ENCODE results near the gene DYNC2H1.
A peak's percentile ranks its signal among the peaks of the same experiment; 100 is the strongest.

DYNC2H1 gene

GRCh38 chr11:103325686-103326069 is 216.5 kb downstream of the DYNC2H1 start:
- Histone ChIP-seq H3K4me1 (ENCODE audit: control insufficient read depth, insufficient read depth, low read length) (peaks cover 4% of the 10 kb centered on the region), H3K9me3 (ENCODE audit: control insufficient read depth, insufficient read depth, low read length) (no peaks in the 10 kb centered on the region), H3K36me3 (ENCODE audit: control insufficient read depth, insufficient read depth, low read length) (peaks cover 4% of the 10 kb centered on the region; the same call in 1 of the 2 replicates), H3K27ac (ENCODE audit: low read length) (no peak overlapping the region), H3K27me3 (ENCODE audit: control insufficient read depth, insufficient read depth, low read length) (no peaks in the 10 kb centered on the region), H3K4me3 (ENCODE audit: low read length) (no peak overlapping the region)
- no peak for DNase-seq (ENCODE audit: low read depth, low spot score)
- WGBS (ENCODE audit: insufficient coverage, insufficient read length) = no CpG with 5 or more reads among the region's 7 CpGs

DNA sequence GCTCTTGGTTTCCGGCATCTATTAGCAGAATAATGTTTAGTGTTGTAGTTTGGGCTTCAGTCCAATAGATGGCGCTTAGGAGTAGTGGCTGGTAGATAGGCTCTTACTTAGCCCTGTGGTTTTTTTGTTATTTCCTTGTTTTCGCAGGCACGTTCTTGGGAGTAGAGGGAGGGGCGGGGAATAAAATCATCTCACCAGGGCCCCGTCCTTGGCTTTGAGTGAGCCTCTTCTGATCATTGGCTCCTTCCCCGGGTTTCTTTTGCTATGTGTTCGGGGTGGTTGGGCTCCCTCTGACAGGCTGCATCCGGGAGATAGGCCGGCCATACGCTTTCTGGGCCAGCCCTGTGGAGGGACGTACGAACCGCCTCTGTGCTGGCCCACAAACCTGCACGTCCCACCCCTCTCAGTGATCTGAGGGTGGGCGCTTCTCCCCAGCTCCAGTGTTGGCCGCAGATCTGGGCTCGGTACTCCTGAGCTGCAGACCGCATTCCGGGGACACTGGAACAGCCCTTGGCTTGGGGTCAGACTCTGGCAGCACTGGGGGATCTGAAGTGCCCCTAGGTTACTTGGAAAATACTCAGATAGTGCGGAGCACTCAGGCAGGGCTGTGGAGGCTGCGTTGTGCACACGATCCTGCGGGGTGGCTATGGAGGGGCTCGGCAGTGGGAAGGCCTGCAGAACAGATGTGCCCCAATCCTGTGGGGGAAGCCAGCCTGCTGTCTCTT is 217.0 kb downstream of the DYNC2H1 start:
- Histone ChIP-seq H3K27ac (ENCODE audit: low read length) (no peak overlapping the region), H3K27me3 (ENCODE audit: control insufficient read depth, insufficient read depth, low read length) (no peaks in the 10 kb centered on the region)

GRCh38 chr11:103327721-103328120 is 218.5 kb downstream of the DYNC2H1 start:
- Histone ChIP-seq H3K36me3 (ENCODE audit: control insufficient read depth, insufficient read depth, low read length) (peaks cover 4% of the 10 kb centered on the region; the same call in 1 of the 2 replicates), H3K4me1 (ENCODE audit: control insufficient read depth, insufficient read depth, low read length) (peaks cover 4% of the 10 kb centered on the region), H3K4me3 (ENCODE audit: low read length) (no peak overlapping the region), H3K9me3 (ENCODE audit: control insufficient read depth, insufficient read depth, low read length) (no peaks in the 10 kb centered on the region), H3K27ac (ENCODE audit: low read length) (no peak overlapping the region), H3K27me3 (ENCODE audit: control insufficient read depth, insufficient read depth, low read length) (no peaks in the 10 kb centered on the region)
- 100% methylated on average over 2 of the region's 5 CpGs for whole genome bisulfite sequencing (ENCODE audit: insufficient coverage, insufficient read length)
- DNase-seq (ENCODE audit: low read depth, low spot score) = no peak

More for the DNA sequence above, 217.0 kb downstream of the DYNC2H1 start:
- WGBS (ENCODE audit: insufficient coverage, insufficient read length) = no CpG with 5 or more reads among the region's 25 CpGs
- H3K9me3 ChIP-seq (ENCODE audit: control insufficient read depth, insufficient read depth, low read length) = no peaks in the 10 kb centered on the region
- H3K4me3 ChIP-seq (ENCODE audit: low read length) = no peak overlapping the region
- peak; percentile 60 for DNase-seq (ENCODE audit: low read depth, low spot score)
- H3K36me3 ChIP-seq (ENCODE audit: control insufficient read depth, insufficient read depth, low read length) = peaks cover 4% of the 10 kb centered on the region; the same call in 1 of the 2 replicates
- H3K4me1 ChIP-seq (ENCODE audit: control insufficient read depth, insufficient read depth, low read length) = peaks cover 4% of the 10 kb centered on the region

DNA sequence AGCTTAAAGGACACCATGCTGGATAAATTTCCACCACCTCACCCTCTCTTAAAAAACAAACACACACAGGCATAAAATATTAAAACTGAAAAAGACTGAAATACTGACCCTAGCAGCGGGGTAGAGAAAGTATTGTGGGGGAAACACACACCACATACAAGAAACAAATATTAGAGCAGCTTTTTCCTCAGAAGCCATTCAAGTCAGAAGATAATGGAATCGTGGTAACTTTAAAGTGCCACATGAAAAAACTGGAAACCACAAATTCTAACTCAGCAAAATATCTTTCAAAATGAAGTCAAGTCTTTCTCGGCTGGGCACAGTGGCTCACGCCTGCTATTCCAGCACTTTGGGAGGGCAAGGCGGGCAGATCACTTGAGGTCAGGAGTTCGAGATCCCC is 223.2 kb downstream of the DYNC2H1 start:
- no peak for DNase-seq (ENCODE audit: low read depth, low spot score)
- H3K36me3 ChIP-seq (ENCODE audit: control insufficient read depth, insufficient read depth, low read length) = no peaks in the 10 kb centered on the region
- no peaks in the 10 kb centered on the region for H3K27me3 ChIP-seq (ENCODE audit: control insufficient read depth, insufficient read depth, low read length)
- H3K4me3 ChIP-seq (ENCODE audit: low read length) = no peak overlapping the region
- no peaks in the 10 kb centered on the region for H3K9me3 ChIP-seq (ENCODE audit: control insufficient read depth, insufficient read depth, low read length)
- H3K27ac ChIP-seq (ENCODE audit: low read length) = no peak overlapping the region
- H3K4me1 ChIP-seq (ENCODE audit: control insufficient read depth, insufficient read depth, low read length) = no peaks in the 10 kb centered on the region
- WGBS (ENCODE audit: insufficient coverage, insufficient read length) = no CpG with 5 or more reads among the region's 6 CpGs

- Histone ChIP-seq H3K36me3 (ENCODE audit: control insufficient read depth, insufficient read depth, low read length) (no peaks in the 10 kb centered on the region), H3K27me3 (ENCODE audit: control insufficient read depth, insufficient read depth, low read length) (no peaks in the 10 kb centered on the region), H3K4me3 (ENCODE audit: low read length) (no peak overlapping the region), H3K4me1 (ENCODE audit: control insufficient read depth, insufficient read depth, low read length) (no peaks in the 10 kb centered on the region), H3K27ac (ENCODE audit: low read length) (no peak overlapping the region), H3K9me3 (ENCODE audit: control insufficient read depth, insufficient read depth, low read length) (no peaks in the 10 kb centered on the region)
- DNase-seq (ENCODE audit: low read depth, low spot score) = no peak
- WGBS (ENCODE audit: insufficient coverage, insufficient read length) = no CpG with 5 or more reads among the region's 2 CpGs
Measured at GRCh38 chr11:103338621-103339484, 229.6 kb downstream of the DYNC2H1 start.

- Histone ChIP-seq H3K36me3 (ENCODE audit: control insufficient read depth, insufficient read depth, low read length) (no peaks in the 10 kb centered on the region), H3K4me1 (ENCODE audit: control insufficient read depth, insufficient read depth, low read length) (no peaks in the 10 kb centered on the region), H3K27me3 (ENCODE audit: control insufficient read depth, insufficient read depth, low read length) (no peaks in the 10 kb centered on the region), H3K27ac (ENCODE audit: low read length) (no peak overlapping the region), H3K9me3 (ENCODE audit: control insufficient read depth, insufficient read depth, low read length) (no peaks in the 10 kb centered on the region), H3K4me3 (ENCODE audit: low read length) (no peak overlapping the region)
- no peak for DNase-seq (ENCODE audit: low read depth, low spot score)
- no CpG with 5 or more reads among the region's 6 CpGs for WGBS (ENCODE audit: insufficient coverage, insufficient read length)
Measured at GRCh38 chr11:103339485-103339857, 230.2 kb downstream of the DYNC2H1 start.

DNA sequence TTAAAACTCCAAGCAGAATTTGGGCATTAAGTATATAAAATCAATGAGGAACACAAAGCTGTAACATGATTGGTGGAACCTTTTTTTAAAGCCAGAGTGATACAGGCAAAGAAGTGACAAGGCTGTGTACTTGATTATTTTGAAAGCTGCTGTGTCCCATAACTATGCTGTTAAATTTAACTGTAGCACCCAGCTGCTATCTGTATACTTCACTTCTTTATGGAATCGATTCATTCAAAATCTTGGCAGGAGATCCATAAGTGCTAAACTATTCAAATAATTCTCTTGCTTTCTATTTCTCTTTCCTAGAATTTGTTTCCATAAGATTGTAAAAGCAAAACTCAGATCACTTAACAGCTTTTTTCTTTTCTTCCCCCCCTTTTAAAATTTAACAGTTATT is 231.7 kb downstream of the DYNC2H1 start:
- WGBS (ENCODE audit: insufficient coverage, insufficient read length) = no CpG with 5 or more reads among the region's 1 CpG
- no peak overlapping the region for H3K4me3 ChIP-seq (ENCODE audit: low read length)

GRCh38 chr11:103344886-103345285 is 235.7 kb downstream of the DYNC2H1 start:
- H3K27ac ChIP-seq (ENCODE audit: low read length) = no peak overlapping the region
- no CpG with 5 or more reads among the region's 4 CpGs for whole genome bisulfite sequencing (ENCODE audit: insufficient coverage, insufficient read length)
- H3K4me3 ChIP-seq (ENCODE audit: low read length) = no peak overlapping the region
- H3K27me3 ChIP-seq (ENCODE audit: control insufficient read depth, insufficient read depth, low read length) = no peaks in the 10 kb centered on the region
- H3K4me1 ChIP-seq (ENCODE audit: control insufficient read depth, insufficient read depth, low read length) = no peaks in the 10 kb centered on the region
- H3K9me3 ChIP-seq (ENCODE audit: control insufficient read depth, insufficient read depth, low read length) = no peaks in the 10 kb centered on the region
- DNase-seq (ENCODE audit: low read depth, low spot score) = no peak
- no peaks in the 10 kb centered on the region for H3K36me3 ChIP-seq (ENCODE audit: control insufficient read depth, insufficient read depth, low read length)

More for the DNA sequence above, 231.7 kb downstream of the DYNC2H1 start:
- Histone ChIP-seq H3K9me3 (ENCODE audit: control insufficient read depth, insufficient read depth, low read length) (no peaks in the 10 kb centered on the region), H3K36me3 (ENCODE audit: control insufficient read depth, insufficient read depth, low read length) (no peaks in the 10 kb centered on the region), H3K4me1 (ENCODE audit: control insufficient read depth, insufficient read depth, low read length) (no peaks in the 10 kb centered on the region), H3K27me3 (ENCODE audit: control insufficient read depth, insufficient read depth, low read length) (no peaks in the 10 kb centered on the region), H3K27ac (ENCODE audit: low read length) (no peak overlapping the region)
- no peak for DNase-seq (ENCODE audit: low read depth, low spot score)

GRCh38 chr11:103349595-103349994 is 240.4 kb downstream of the DYNC2H1 start:
- Histone ChIP-seq H3K27me3 (ENCODE audit: control insufficient read depth, insufficient read depth, low read length) (no peaks in the 10 kb centered on the region), H3K9me3 (ENCODE audit: control insufficient read depth, insufficient read depth, low read length) (no peaks in the 10 kb centered on the region), H3K27ac (ENCODE audit: low read length) (no peak overlapping the region), H3K4me3 (ENCODE audit: low read length) (no peak overlapping the region), H3K4me1 (ENCODE audit: control insufficient read depth, insufficient read depth, low read length) (no peaks in the 10 kb centered on the region), H3K36me3 (ENCODE audit: control insufficient read depth, insufficient read depth, low read length) (no peaks in the 10 kb centered on the region)
- no peak for DNase-seq (ENCODE audit: low read depth, low spot score)
- no CpG with 5 or more reads among the region's 2 CpGs for WGBS (ENCODE audit: insufficient coverage, insufficient read length)

GRCh38 chr11:103354656-103355055 is 245.4 kb downstream of the DYNC2H1 start:
- Histone ChIP-seq H3K27me3 (ENCODE audit: control insufficient read depth, insufficient read depth, low read length) (no peaks in the 10 kb centered on the region), H3K4me3 (ENCODE audit: low read length) (no peak overlapping the region), H3K36me3 (ENCODE audit: control insufficient read depth, insufficient read depth, low read length) (no peaks in the 10 kb centered on the region), H3K27ac (ENCODE audit: low read length) (no peak overlapping the region), H3K4me1 (ENCODE audit: control insufficient read depth, insufficient read depth, low read length) (no peaks in the 10 kb centered on the region), H3K9me3 (ENCODE audit: control insufficient read depth, insufficient read depth, low read length) (no peaks in the 10 kb centered on the region)
- no peak for DNase-seq (ENCODE audit: low read depth, low spot score)

All from iPS DF 6.9 (cell line).